SU-DHL-6 (cell line): ENCODE results near the gene HLA-DMB.

ENCODE experiments used
- H2AFZ ChIP-seq: fragments of 200-600 bp; sonication (generic); 2 replicates; pipeline ENCODE4 v1.6.1; 2014; ENCODE audit warnings: low read depth, mild to moderate bottlenecking, moderate library complexity, mixed read lengths, antibody characterized with exemption, low read length; ENCODE audit not compliant: severe bottlenecking
- H3F3A ChIP-seq: fragments of 200-600 bp; shearing (Covaris generic); 2 replicates; pipeline ENCODE4 v1.6.0; 2016; ENCODE audit warnings: antibody characterized with exemption, mild to moderate bottlenecking; ENCODE audit not compliant: insufficient read depth
- H3K27ac ChIP-seq: fragments of 200-600 bp; sonication (generic); 2 replicates; pipeline ENCODE4 v1.5.1; 2016; ENCODE audit warnings: low read depth, mild to moderate bottlenecking, low read length, moderate library complexity, mixed read lengths
- H3K27me3 ChIP-seq: fragments of 200-600 bp; sonication (generic), shearing (Covaris generic); 2 replicates; pipeline ENCODE4 v1.6.0; 2014; ENCODE audit warnings: mild to moderate bottlenecking, low read length
- H3K36me3 ChIP-seq: fragments of 200-600 bp; sonication (generic); 2 replicates; pipeline ENCODE4 v1.6.1; 2014; ENCODE audit warnings: mild to moderate bottlenecking, low read length, mixed read lengths
- H3K4me2 ChIP-seq: fragments of 300-600, 200-600 bp; shearing (Covaris generic), sonication (generic); 2 replicates; pipeline ENCODE4 v1.6.0; 2014; ENCODE audit warnings: low read length, low read depth, mild to moderate bottlenecking; ENCODE audit not compliant: poor library complexity, severe bottlenecking
- H3K4me3 ChIP-seq: fragments of 200-600 bp; sonication (generic); 2 replicates; pipeline ENCODE4 v1.5.1; 2014; ENCODE audit warnings: antibody characterized with exemption, low read length, mild to moderate bottlenecking, mixed read lengths; ENCODE audit not compliant: insufficient read depth, poor library complexity, severe bottlenecking
- H3K79me2 ChIP-seq: fragments of 200-600 bp; sonication (generic); 2 replicates; pipeline ENCODE4 v1.6.1; 2014; ENCODE audit warnings: mild to moderate bottlenecking, low read length, moderate library complexity; ENCODE audit not compliant: insufficient read depth
- H3K9ac ChIP-seq: fragments of 200-600 bp; sonication (generic); 2 replicates; pipeline ENCODE4 v1.7.0; 2014; ENCODE audit warnings: mild to moderate bottlenecking, low read length
- H3K9me2 ChIP-seq: fragments of 200-600 bp; sonication (generic); replicated peaks from 2 replicates; pipeline ENCODE4 v1.6.1; 2014; ENCODE audit warnings: low read length; ENCODE audit not compliant: insufficient read depth
- H3K9me3 ChIP-seq: fragments of 200-600 bp; sonication (generic); 2 replicates; pipeline ENCODE4 v1.6.1; 2014; ENCODE audit warnings: low read length, mixed read lengths; ENCODE audit not compliant: insufficient read depth
- H4K20me1 ChIP-seq: fragments of 200-600 bp; sonication (generic); 2 replicates; pipeline ENCODE4 v1.6.1; 2014; ENCODE audit warnings: low read depth, mild to moderate bottlenecking, antibody characterized with exemption, low read length, moderate library complexity, mixed read lengths
- CTCF ChIP-seq: fragments of 200-600 bp; sonication (generic); IDR thresholded peaks from one replicate; pipeline ENCODE4 v1.5.1; 2017; ENCODE audit warnings: antibody characterized with exemption, mild to moderate bottlenecking, low read length, moderate library complexity; ENCODE audit not compliant: insufficient read depth, poor library complexity, severe bottlenecking
- EZH2phosphoT487 ChIP-seq: fragments of 200-600 bp; sonication (generic), shearing (Covaris generic); conservative IDR thresholded peaks from 2 replicates; pipeline ENCODE4 v1.6.1; 2018; ENCODE audit warnings: mild to moderate bottlenecking, antibody characterized with exemption, low read length, moderate library complexity, mixed read lengths

HLA-DMB gene

GRCh38 chr6:32973144-32974015 is 32.6 kb upstream of the HLA-DMB start:
- H3K36me3 ChIP-seq = peaks cover 64% of the 10 kb centered on the region

GRCh38 chr6:32972353-32973143 is 31.7 kb upstream of the HLA-DMB start:
- peak overlapping the region; percentile 86 for H3K4me3 ChIP-seq
- H3K4me2 ChIP-seq = peak overlapping the region; percentile 73
- H2AFZ ChIP-seq = no peak overlapping the region
- H3K27ac ChIP-seq = peak overlapping the region; percentile 97
- no peaks in the 10 kb centered on the region for H3K9me3 ChIP-seq
- peaks cover 56% of the 10 kb centered on the region for H3K36me3 ChIP-seq
- peaks cover 83% of the 10 kb centered on the region for H3F3A ChIP-seq
- H3K9ac ChIP-seq = peak overlapping the region; percentile 80
- no peak for TF ChIP-seq EZH2phosphoT487
- no peaks in the 10 kb centered on the region for H3K9me2 ChIP-seq
- H3K79me2 ChIP-seq = peaks cover 79% of the 10 kb centered on the region
- no peaks in the 10 kb centered on the region for H3K27me3 ChIP-seq
- H4K20me1 ChIP-seq = peaks cover 44% of the 10 kb centered on the region

More at GRCh38 chr6:32973144-32974015, 32.6 kb upstream of the HLA-DMB start:
- H3K27ac ChIP-seq = peak overlapping the region; percentile 97
- no peaks in the 10 kb centered on the region for H3K27me3 ChIP-seq
- peaks cover 53% of the 10 kb centered on the region for H4K20me1 ChIP-seq
- no peak overlapping the region for H2AFZ ChIP-seq
- TF ChIP-seq EZH2phosphoT487 (no peak), CTCF (no peak)
- H3K4me2 ChIP-seq = peak overlapping the region; percentile 73
- peaks cover 75% of the 10 kb centered on the region for H3K79me2 ChIP-seq
- peak overlapping the region; percentile 86 for H3K4me3 ChIP-seq
- peak overlapping the region; percentile 80 for H3K9ac ChIP-seq
- peaks cover 85% of the 10 kb centered on the region for H3F3A ChIP-seq
- no peaks in the 10 kb centered on the region for H3K9me3 ChIP-seq
- H3K9me2 ChIP-seq = no peaks in the 10 kb centered on the region

GRCh38 chr6:32971581-32972352 is 30.9 kb upstream of the HLA-DMB start:
- H3K4me2 ChIP-seq = peak overlapping the region; percentile 94
- peaks cover 77% of the 10 kb centered on the region for H3K79me2 ChIP-seq
- H3F3A ChIP-seq = peaks cover 83% of the 10 kb centered on the region
- H4K20me1 ChIP-seq = peaks cover 37% of the 10 kb centered on the region
- H2AFZ ChIP-seq = no peak overlapping the region
- TF ChIP-seq CTCF (no peak), EZH2phosphoT487 (no peak)
- H3K27ac ChIP-seq = peak overlapping the region; percentile 97
- H3K4me3 ChIP-seq = peak overlapping the region; percentile 86
- H3K27me3 ChIP-seq = no peaks in the 10 kb centered on the region
- H3K36me3 ChIP-seq = peaks cover 48% of the 10 kb centered on the region
- no peaks in the 10 kb centered on the region for H3K9me2 ChIP-seq
- no peaks in the 10 kb centered on the region for H3K9me3 ChIP-seq
- H3K9ac ChIP-seq = peak overlapping the region; percentile 95
